HFFc6 (cell line): Measurements from ENCODE around the gene ZNF581. TPM values are rescaled to one million over a fixed set of nuclear protein-coding genes. Genes with fewer than 3 reads are reported as not detected.

ENCODE experiments used
- DNase-seq: peaks from one replicate; pipeline ENCODE4 v3.0.0-alpha.2; 2018
- H3K27ac Mint-ChIP-seq: 2 replicates; pipeline ENCODE4 v1.8.0; 2020; ENCODE audit warnings: mild to moderate bottlenecking, mixed read lengths
- H3K27me3 Mint-ChIP-seq: 2 replicates; pipeline ENCODE4 v1.8.0; 2021; ENCODE audit warnings: mild to moderate bottlenecking, moderate library complexity, mixed read lengths; ENCODE audit not compliant: insufficient read depth
- H3K36me3 Mint-ChIP-seq: 2 replicates; pipeline ENCODE4 v1.8.0; 2021; ENCODE audit warnings: low read depth, mixed read lengths
- H3K4me1 Mint-ChIP-seq: 2 replicates; pipeline ENCODE4 v1.8.0; 2020; ENCODE audit warnings: low read depth, mixed read lengths
- H3K4me3 Mint-ChIP-seq: 2 replicates; pipeline ENCODE4 v1.8.0; 2020; ENCODE audit warnings: mild to moderate bottlenecking, moderate library complexity, mixed read lengths
- H3K9me3 Mint-ChIP-seq: 2 replicates; pipeline ENCODE4 v1.8.0; 2020; ENCODE audit warnings: mild to moderate bottlenecking, mixed read lengths
- CTCF ChIP-seq: fragments of 200-600 bp; sonication (generic); IDR thresholded peaks from 2 replicates; pipeline ENCODE4 v1.5.0; 2021; ENCODE audit warnings: antibody characterized with exemption, mild to moderate bottlenecking
- total RNA-seq, 6 experiments: library from RNA; stranded (reverse); fragmentation: NEBNext Ultra II Directional; extraction: Animal tissue kit (Norgen Biotek cat#: 25700); gene quantifications; 2 replicates in 1 of 6; 3 replicates in 5 of 6; pipeline ENCODE4 v1.2.3, GENCODE V29; 2021

Gene ZNF581
- total RNA-seq, 6 experiments from 2014 or later, result 20.1 to 25.8 (median 21.9) TPM

DNA sequence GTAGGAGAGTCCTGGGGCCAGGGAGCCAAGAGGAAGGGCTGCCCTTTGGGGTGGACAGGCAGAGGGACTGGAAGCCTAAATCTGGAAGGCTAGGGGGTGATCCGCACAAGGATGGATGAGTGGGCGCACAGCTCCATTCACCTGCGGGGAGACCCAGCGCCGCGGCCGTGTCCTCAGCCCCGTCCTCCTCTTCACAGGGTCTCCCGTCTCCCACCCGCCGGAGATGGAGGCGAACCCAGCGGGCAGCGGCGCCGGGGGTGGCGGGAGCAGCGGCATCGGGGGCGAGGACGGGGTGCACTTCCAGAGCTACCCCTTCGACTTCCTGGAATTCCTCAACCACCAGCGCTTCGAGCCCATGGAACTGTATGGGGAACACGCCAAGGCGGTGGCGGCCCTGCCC lies 30.1 kb upstream of the ZNF581 start:
- Mint-ChIP-seq H3K4me1 (peaks cover 4% of the 10 kb centered on the region; the same call in 1 of the 2 replicates), H3K4me3 (no peak overlapping the region), H3K27ac (no peak overlapping the region), H3K9me3 (peaks cover 7% of the 10 kb centered on the region), H3K27me3 (peaks cover 1% of the 10 kb centered on the region; the same call in 1 of the 2 replicates), H3K36me3 (peaks cover 37% of the 10 kb centered on the region)
- no peak for TF ChIP-seq CTCF
- DNase-seq, result no peak

GRCh38 chr19:55613930-55614710 lies 29.3 kb upstream of the ZNF581 start:
- H3K27me3 Mint-ChIP-seq, result peaks cover 1% of the 10 kb centered on the region; the same call in 1 of the 2 replicates
- H3K9me3 Mint-ChIP-seq, result peaks cover 7% of the 10 kb centered on the region
- no peak overlapping the region for H3K27ac Mint-ChIP-seq
- H3K4me1 Mint-ChIP-seq, result no peaks in the 10 kb centered on the region; the same call in 1 of the 2 replicates
- peaks cover 32% of the 10 kb centered on the region for H3K36me3 Mint-ChIP-seq
- no peak for TF ChIP-seq CTCF
- no peak for DNase-seq
- H3K4me3 Mint-ChIP-seq, result no peak overlapping the region

DNA sequence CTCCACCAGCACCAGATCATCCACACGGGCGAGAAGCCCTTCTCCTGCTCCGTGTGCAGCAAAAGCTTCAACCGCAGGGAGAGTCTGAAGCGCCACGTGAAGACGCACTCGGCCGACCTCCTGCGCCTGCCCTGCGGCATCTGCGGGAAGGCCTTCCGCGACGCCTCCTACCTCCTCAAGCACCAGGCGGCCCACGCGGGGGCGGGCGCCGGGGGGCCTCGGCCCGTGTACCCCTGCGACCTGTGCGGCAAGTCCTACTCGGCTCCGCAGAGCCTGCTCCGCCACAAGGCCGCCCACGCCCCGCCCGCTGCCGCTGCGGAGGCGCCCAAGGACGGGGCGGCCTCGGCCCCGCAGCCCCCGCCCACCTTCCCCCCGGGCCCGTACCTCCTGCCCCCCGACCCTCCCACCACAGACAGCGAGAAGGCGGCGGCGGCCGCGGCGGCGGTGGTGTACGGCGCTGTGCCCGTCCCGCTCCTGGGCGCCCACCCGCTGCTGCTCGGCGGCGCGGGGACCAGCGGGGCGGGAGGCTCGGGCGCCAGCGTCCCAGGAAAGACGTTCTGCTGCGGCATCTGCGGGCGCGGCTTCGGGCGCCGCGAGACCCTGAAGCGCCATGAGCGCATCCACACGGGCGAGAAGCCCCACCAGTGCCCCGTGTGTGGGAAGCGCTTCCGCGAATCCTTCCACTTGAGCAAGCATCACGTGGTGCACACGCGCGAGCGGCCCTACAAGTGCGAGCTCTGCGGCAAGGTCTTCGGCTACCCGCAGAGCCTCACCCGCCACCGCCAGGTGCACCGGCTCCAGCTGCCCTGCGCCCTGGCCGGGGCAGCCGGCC lies 28.5 kb upstream of the ZNF581 start:
- no peak for TF ChIP-seq CTCF
- Mint-ChIP-seq H3K27ac (no peak overlapping the region), H3K27me3 (peaks cover 1% of the 10 kb centered on the region), H3K4me3 (no peak overlapping the region), H3K4me1 (peaks cover 8% of the 10 kb centered on the region), H3K36me3 (peaks cover 30% of the 10 kb centered on the region), H3K9me3 (peaks cover 3% of the 10 kb centered on the region)
- no peak for DNase-seq

DNA sequence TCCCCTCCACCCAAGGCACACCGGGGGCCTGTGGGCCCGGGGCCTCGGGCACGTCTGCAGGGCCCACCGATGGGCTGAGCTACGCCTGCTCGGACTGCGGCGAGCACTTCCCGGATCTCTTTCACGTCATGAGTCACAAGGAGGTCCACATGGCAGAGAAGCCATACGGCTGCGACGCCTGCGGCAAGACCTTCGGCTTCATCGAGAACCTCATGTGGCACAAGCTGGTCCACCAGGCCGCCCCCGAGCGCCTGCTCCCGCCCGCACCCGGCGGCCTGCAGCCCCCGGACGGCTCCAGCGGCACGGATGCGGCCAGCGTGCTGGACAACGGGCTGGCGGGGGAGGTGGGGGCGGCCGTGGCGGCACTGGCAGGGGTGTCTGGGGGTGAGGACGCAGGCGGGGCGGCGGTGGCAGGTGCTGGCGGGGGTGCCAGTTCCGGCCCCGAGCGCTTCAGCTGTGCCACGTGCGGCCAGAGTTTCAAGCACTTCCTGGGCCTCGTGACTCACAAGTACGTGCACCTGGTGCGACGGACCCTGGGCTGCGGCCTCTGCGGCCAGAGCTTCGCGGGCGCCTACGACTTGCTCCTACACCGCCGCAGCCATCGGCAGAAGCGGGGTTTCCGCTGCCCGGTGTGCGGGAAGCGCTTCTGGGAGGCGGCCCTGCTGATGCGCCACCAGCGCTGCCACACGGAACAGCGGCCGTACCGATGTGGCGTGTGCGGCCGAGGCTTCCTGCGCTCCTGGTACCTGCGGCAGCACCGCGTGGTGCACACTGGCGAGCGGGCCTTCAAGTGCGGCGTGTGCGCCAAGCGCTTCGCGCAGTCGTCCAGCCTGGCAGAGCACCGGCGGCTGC lies 27.7 kb upstream of the ZNF581 start:
- TF ChIP-seq CTCF, result no peak
- Mint-ChIP-seq H3K9me3 (no peaks in the 10 kb centered on the region), H3K27ac (no peak overlapping the region), H3K27me3 (peaks cover 4% of the 10 kb centered on the region), H3K36me3 (peaks cover 31% of the 10 kb centered on the region), H3K4me1 (peaks cover 14% of the 10 kb centered on the region), H3K4me3 (no peak overlapping the region)
- no peak for DNase-seq

DNA sequence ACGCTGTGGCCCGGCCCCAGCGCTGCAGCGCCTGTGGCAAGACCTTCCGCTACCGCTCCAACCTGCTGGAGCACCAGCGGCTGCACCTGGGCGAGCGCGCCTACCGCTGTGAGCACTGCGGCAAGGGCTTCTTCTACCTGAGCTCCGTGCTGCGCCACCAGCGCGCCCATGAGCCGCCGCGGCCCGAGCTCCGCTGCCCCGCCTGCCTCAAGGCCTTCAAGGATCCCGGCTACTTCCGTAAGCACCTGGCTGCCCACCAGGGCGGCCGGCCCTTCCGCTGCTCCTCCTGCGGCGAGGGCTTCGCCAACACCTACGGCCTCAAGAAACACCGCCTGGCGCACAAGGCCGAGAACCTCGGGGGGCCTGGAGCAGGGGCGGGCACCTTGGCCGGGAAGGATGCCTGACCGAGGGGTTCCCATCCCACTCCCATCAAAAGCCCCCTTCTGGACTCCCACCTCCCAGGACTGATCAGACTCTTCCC lies 27.0 kb upstream of the ZNF581 start:
- DNase-seq, result no peak
- Mint-ChIP-seq H3K27ac (no peak overlapping the region), H3K9me3 (no peaks in the 10 kb centered on the region), H3K27me3 (peaks cover 4% of the 10 kb centered on the region), H3K4me1 (peaks cover 14% of the 10 kb centered on the region), H3K36me3 (peaks cover 31% of the 10 kb centered on the region), H3K4me3 (no peak overlapping the region)
- TF ChIP-seq CTCF, result no peak
